ENCODE data around the gene CLDN18. TPM values are rescaled to one million over a fixed set of nuclear protein-coding genes. Genes with fewer than 3 reads are reported as not detected.

The CLDN18 gene
- total and polyA plus RNA-seq, 4 donors = 0.06 TPM; not detected in 3

DNA sequence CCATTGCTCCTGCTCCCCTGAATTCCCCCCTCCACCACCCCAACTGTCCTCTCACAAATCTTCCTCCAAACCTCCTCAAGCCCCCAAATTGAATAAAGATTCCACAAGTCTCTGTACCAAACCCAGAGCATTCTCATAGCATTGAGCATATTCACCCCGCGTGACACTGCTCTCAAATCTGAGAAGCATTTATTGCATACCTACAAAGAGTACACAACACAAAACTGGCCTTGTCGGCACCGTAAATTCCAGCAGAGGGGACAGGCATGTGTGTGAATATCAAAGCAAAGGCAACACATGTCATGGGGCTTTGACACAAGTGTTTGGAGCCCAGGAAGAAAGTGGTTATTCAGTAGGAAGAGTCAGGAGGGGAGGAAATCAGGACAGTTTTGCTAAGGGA, 2.6 kb downstream of the CLDN18 start:
- H3K9me3 ChIP-seq (ENCODE audit: control insufficient read depth in 4 of 4, low read length in 3 of 4) = no peaks in the 10 kb centered on the region
- DNase-seq (ENCODE audit: low spot score) = no peak
- H3K4me3 ChIP-seq (ENCODE audit: low read depth in 1 of 3, low read length in 3 of 3) = no peak overlapping the region
- no peaks in the 10 kb centered on the region for H3K4me1 ChIP-seq (ENCODE audit: control insufficient read depth in 4 of 4, insufficient read depth in 4 of 4, low read length in 3 of 4)
- H3K9ac ChIP-seq (ENCODE audit: low read depth in 1 of 2, low read length in 2 of 2) = no peak overlapping the region
- 90% methylated on average over 4 of the region's 4 CpGs for WGBS
- H3K27ac ChIP-seq (ENCODE audit: low read depth in 1 of 2, low read length in 2 of 2) = no peak overlapping the region
- no peaks in the 10 kb centered on the region for H3K27me3 ChIP-seq (ENCODE audit: control insufficient read depth in 4 of 4, insufficient read depth in 4 of 4, low read length in 3 of 4)
- TF ChIP-seq YY1 (IDR thresholded peaks at IDR 0.05) (no peak), FOXA1 (IDR thresholded peaks at IDR 0.05) (no peak), RXRA (IDR thresholded peaks at IDR 0.05) (no peak), RAD21 (IDR thresholded peaks at IDR 0.05) (no peak), JUND (IDR thresholded peaks at IDR 0.05) (no peak), ATF3 (IDR thresholded peaks at IDR 0.05) (no peak), MAX (IDR thresholded peaks at IDR 0.05) (no peak)
- TF ChIP-seq, protein P1, sequence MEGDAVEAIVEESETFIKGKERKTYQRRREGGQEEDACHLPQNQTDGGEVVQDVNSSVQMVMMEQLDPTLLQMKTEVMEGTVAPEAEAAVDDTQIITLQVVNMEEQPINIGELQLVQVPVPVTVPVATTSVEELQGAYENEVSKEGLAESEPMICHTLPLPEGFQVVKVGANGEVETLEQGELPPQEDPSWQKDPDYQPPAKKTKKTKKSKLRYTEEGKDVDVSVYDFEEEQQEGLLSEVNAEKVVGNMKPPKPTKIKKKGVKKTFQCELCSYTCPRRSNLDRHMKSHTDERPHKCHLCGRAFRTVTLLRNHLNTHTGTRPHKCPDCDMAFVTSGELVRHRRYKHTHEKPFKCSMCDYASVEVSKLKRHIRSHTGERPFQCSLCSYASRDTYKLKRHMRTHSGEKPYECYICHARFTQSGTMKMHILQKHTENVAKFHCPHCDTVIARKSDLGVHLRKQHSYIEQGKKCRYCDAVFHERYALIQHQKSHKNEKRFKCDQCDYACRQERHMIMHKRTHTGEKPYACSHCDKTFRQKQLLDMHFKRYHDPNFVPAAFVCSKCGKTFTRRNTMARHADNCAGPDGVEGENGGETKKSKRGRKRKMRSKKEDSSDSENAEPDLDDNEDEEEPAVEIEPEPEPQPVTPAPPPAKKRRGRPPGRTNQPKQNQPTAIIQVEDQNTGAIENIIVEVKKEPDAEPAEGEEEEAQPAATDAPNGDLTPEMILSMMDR (IDR thresholded peaks at IDR 0.05; ENCODE audit: low read depth, low read length, missing input control) = no peak
- no peaks in the 10 kb centered on the region for H3K36me3 ChIP-seq (ENCODE audit: control insufficient read depth in 4 of 4, insufficient read depth in 3 of 4, low read depth in 1 of 4, low read length in 3 of 4)

- DNase-seq (ENCODE audit: low spot score) = no peak
- TF ChIP-seq ATF3 (IDR thresholded peaks at IDR 0.05) (no peak), HNF4G (IDR thresholded peaks at IDR 0.05) (no peak), FOXA1 (IDR thresholded peaks at IDR 0.05) (no peak), EGR1 (IDR thresholded peaks at IDR 0.05; ENCODE audit: low read depth in 2 of 2) (no peak), RXRA (IDR thresholded peaks at IDR 0.05) (no peak), ZBTB33 (IDR thresholded peaks at IDR 0.05) (no peak)
- Histone ChIP-seq H3K4me1 (ENCODE audit: control insufficient read depth in 4 of 4, insufficient read depth in 4 of 4, low read length in 3 of 4) (no peaks in the 10 kb centered on the region), H3K4me3 (ENCODE audit: low read depth in 1 of 3, low read length in 3 of 3) (no peak overlapping the region), H3K27ac (ENCODE audit: low read depth in 1 of 2, low read length in 2 of 2) (no peak overlapping the region), H3K36me3 (ENCODE audit: control insufficient read depth in 4 of 4, insufficient read depth in 3 of 4, low read depth in 1 of 4, low read length in 3 of 4) (no peaks in the 10 kb centered on the region), H3K9ac (ENCODE audit: low read depth in 1 of 2, low read length in 2 of 2) (no peak overlapping the region), H3K9me3 (ENCODE audit: control insufficient read depth in 4 of 4, low read length in 3 of 4) (no peaks in the 10 kb centered on the region), H3K27me3 (ENCODE audit: control insufficient read depth in 4 of 4, insufficient read depth in 4 of 4, low read length in 3 of 4) (no peaks in the 10 kb centered on the region)
- 87% methylated on average over 2 of the region's 2 CpGs for WGBS
Measured at GRCh38 chr3:138016065-138016464, 6.1 kb downstream of the CLDN18 start.

DNA sequence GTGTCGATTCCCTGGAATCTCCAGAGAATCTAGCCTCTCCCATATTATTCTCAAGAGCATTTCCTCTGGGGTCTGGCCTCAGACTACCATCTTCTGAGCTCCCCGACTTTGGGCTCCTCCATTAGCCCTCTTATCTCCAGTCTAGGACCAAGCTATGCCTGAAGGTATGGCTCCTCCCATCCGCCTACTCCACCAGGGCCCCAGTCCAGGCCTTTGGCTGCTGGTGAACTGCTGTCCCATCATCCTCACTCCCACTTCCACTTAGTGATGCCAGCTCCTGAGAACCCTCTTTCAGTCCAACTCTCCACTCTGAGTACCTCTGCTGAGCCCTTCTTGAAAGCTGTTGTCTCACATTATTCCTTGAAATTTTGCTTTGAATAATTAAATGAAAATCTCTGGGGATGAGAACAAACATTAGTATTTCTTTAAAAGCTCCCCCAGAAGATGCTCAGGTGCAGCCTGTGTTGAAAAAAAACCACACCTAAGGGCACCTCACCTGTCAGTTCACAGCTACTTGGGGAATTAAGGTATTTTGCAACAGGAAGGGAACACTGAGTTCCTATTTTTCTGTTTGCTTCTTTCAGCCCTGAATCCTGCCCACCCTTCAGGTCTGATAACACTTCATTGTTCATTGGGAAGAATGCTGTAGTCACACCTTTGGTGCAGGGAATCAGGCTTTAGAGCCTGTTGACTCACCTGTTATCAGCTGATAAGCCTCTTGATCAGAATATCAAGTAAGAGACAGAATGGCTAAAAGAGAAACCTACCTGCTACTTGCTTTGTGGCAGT, 9.5 kb downstream of the CLDN18 start:
- Histone ChIP-seq H3K36me3 (ENCODE audit: control insufficient read depth in 4 of 4, insufficient read depth in 3 of 4, low read depth in 1 of 4, low read length in 3 of 4) (no peaks in the 10 kb centered on the region), H3K9me3 (ENCODE audit: control insufficient read depth in 4 of 4, low read length in 3 of 4) (no peaks in the 10 kb centered on the region), H3K4me1 (ENCODE audit: control insufficient read depth in 4 of 4, insufficient read depth in 4 of 4, low read length in 3 of 4) (no peaks in the 10 kb centered on the region), H3K9ac (ENCODE audit: low read depth in 1 of 2, low read length in 2 of 2) (no peak overlapping the region), H3K4me3 (ENCODE audit: low read depth in 1 of 3, low read length in 3 of 3) (no peak overlapping the region), H3K27me3 (ENCODE audit: control insufficient read depth in 4 of 4, insufficient read depth in 4 of 4, low read length in 3 of 4) (no peaks in the 10 kb centered on the region), H3K27ac (ENCODE audit: low read depth in 1 of 2, low read length in 2 of 2) (no peak overlapping the region)
- no peak for DNase-seq (ENCODE audit: low spot score)
- 78% methylated on average over 3 of the region's 3 CpGs for WGBS
- TF ChIP-seq ATF3 (IDR thresholded peaks at IDR 0.05) (no peak), FOXA2 (IDR thresholded peaks at IDR 0.05) (no peak)

All from liver (tissue), 9 donors.